Thymus (tissue), 11 donors: ENCODE data around the gene SYNE2. TPM values are rescaled to one million over a fixed set of nuclear protein-coding genes. Genes with fewer than 3 reads are reported as not detected.

Source experiments
- DNase-seq, 9 donors: peaks; one replicate each; pipeline ENCODE4 v3.0.0-alpha.2; 2013; ENCODE audit warnings: low spot score in 9 of 9, low read depth in 6 of 9, missing footprints in 1 of 9
- H3K27ac ChIP-seq, 2 donors: one replicate each; pipeline ENCODE4 v1.5.1; 2013; ENCODE audit warnings: control low read depth in 1 of 2, low read depth in 1 of 2, low read length in 1 of 2, mild to moderate bottlenecking in 1 of 2, moderate library complexity in 1 of 2
- H3K27me3 ChIP-seq, 2 donors: one replicate each; pipeline ENCODE4 v1.5.1; 2013; ENCODE audit warnings: low read length in 1 of 2; ENCODE audit not compliant: control insufficient read depth in 2 of 2, insufficient read depth in 1 of 2
- H3K36me3 ChIP-seq, 2 donors: one replicate each; pipeline ENCODE4 v1.5.1; 2013; ENCODE audit warnings: low read length in 1 of 2, mild to moderate bottlenecking in 1 of 2, moderate library complexity in 1 of 2; ENCODE audit not compliant: control insufficient read depth in 2 of 2, insufficient read depth in 2 of 2
- H3K4me1 ChIP-seq, 2 donors: one replicate each; pipeline ENCODE4 v1.5.1; 2013; ENCODE audit warnings: low read length in 2 of 2; ENCODE audit not compliant: control insufficient read depth in 2 of 2, insufficient read depth in 2 of 2
- H3K4me3 ChIP-seq, 2 donors: one replicate each; pipeline ENCODE4 v1.5.1; 2013; ENCODE audit warnings: low read length in 2 of 2, control low read depth in 1 of 2, mild to moderate bottlenecking in 1 of 2
- H3K9me3 ChIP-seq, 2 donors: one replicate each; pipeline ENCODE4 v1.5.1; 2013; ENCODE audit warnings: low read length in 1 of 2, mild to moderate bottlenecking in 1 of 2; ENCODE audit not compliant: control insufficient read depth in 2 of 2, insufficient read depth in 1 of 2
- WGBS: extraction: QIAGEN DNeasy Blood & Tissue Kit; methylation state at CpG from one replicate; pipeline ENCODE4 v1.1.7; 2013; 5-methylcytosine and 5-hydroxymethylcytosine counted together
- polyA plus RNA-seq: library from polyadenylated mRNA; stranded (reverse); fragments of 200-250 nt; gene quantifications from one replicate; pipeline ENCODE4 v1.2.3, GENCODE V29; 2013
- total RNA-seq: library from RNA; stranded (reverse); fragments of 120-200 nt; gene quantifications from one replicate; pipeline ENCODE4 v1.2.4, GENCODE V29; 2013
- donor health status: healthy.

Gene SYNE2
- total and polyA plus RNA-seq, 2 donors, result 17.0 to 52.3 TPM

GRCh38 chr14:64060648-64061096 lies 207.9 kb downstream of the SYNE2 start:
- 94% methylated on average over 5 of the region's 5 CpGs for WGBS
- peak in 4 of 9 donors; percentile 13 to 30 (median 16) for DNase-seq
- Histone ChIP-seq H3K9me3 (no peaks in the 10 kb centered on the region), H3K4me1 (peaks cover 0 to 2% of the 10 kb centered on the region in 2 donors), H3K36me3 (peaks cover 3 to 24% of the 10 kb centered on the region in 2 donors), H3K4me3 (no peak overlapping the region), H3K27ac (no peak overlapping the region), H3K27me3 (no peaks in the 10 kb centered on the region)

DNA sequence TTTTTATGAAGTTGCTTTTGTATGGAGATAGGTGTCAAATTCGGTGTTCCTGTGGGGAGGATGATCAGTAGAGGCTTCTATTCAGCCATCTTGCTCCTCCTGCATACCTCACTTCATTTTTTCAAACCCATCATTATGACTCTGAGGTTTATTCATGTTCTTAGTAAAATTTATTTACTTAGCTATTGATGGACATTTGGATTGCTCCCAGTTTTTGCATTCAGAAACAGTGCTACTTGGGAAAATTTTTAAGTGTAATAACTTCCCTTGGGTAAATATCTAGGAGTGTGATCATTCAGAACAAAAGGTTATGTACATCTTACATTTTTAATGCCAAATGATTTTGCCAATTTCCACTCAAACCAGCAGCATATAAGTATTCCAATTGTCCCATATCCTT lies 208.3 kb downstream of the SYNE2 start:
- H3K27ac ChIP-seq, result no peak overlapping the region
- H3K36me3 ChIP-seq, result peaks cover 3 to 25% of the 10 kb centered on the region in 2 donors
- DNase-seq, result no peak
- H3K9me3 ChIP-seq, result no peaks in the 10 kb centered on the region
- H3K27me3 ChIP-seq, result no peaks in the 10 kb centered on the region
- H3K4me1 ChIP-seq, result peaks cover 0 to 2% of the 10 kb centered on the region in 2 donors
- WGBS, result 87% methylated on average over 1 of the region's 1 CpG
- no peak overlapping the region for H3K4me3 ChIP-seq

GRCh38 chr14:64061706-64062105 lies 208.9 kb downstream of the SYNE2 start:
- no peak for DNase-seq
- H3K9me3 ChIP-seq, result no peaks in the 10 kb centered on the region

GRCh38 chr14:64062381-64063115 lies 209.7 kb downstream of the SYNE2 start:
- Histone ChIP-seq H3K27ac (peak overlapping the region in 1 of 2 donors; percentile 5), H3K27me3 (no peaks in the 10 kb centered on the region), H3K9me3 (no peaks in the 10 kb centered on the region), H3K4me3 (no peak overlapping the region), H3K36me3 (peaks cover 6 to 33% of the 10 kb centered on the region in 2 donors), H3K4me1 (peaks cover 0 to 2% of the 10 kb centered on the region in 2 donors)
- no peak for DNase-seq
- 94% methylated on average over 7 of the region's 7 CpGs for WGBS

More at GRCh38 chr14:64061706-64062105, 208.9 kb downstream of the SYNE2 start:
- Histone ChIP-seq H3K27me3 (no peaks in the 10 kb centered on the region), H3K27ac (no peak overlapping the region), H3K4me1 (peaks cover 0 to 2% of the 10 kb centered on the region in 2 donors), H3K4me3 (no peak overlapping the region), H3K36me3 (peaks cover 6 to 31% of the 10 kb centered on the region in 2 donors)
- WGBS, result 94% methylated on average over 1 of the region's 1 CpG

DNA sequence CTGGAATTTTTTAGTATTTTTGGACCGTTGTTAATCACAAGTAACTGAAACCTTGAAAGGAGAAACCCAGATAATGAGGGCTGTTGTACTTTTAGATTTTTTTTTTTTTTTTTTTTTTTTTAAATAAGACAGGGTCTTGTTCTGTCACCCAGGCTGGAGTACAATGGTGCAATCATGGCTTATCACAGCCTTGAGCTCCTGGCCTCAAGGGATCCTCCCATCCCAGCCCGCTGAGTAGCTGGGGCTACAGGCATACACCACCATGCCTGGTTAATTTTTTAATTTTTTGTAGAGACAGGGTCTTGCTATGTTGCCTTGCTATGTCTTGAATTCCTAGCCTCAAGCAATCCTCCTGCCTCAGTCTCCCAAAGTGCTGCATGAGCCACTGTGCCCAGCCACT lies 211.6 kb downstream of the SYNE2 start:
- H3K4me3 ChIP-seq, result no peak overlapping the region
- DNase-seq, result no peak
- no peaks in the 10 kb centered on the region for H3K9me3 ChIP-seq
- H3K36me3 ChIP-seq, result peaks cover 6 to 31% of the 10 kb centered on the region in 2 donors
- H3K4me1 ChIP-seq, result peaks cover 0 to 2% of the 10 kb centered on the region in 2 donors
- WGBS, result 100% methylated on average over 2 of the region's 2 CpGs
- H3K27ac ChIP-seq, result no peak overlapping the region
- no peaks in the 10 kb centered on the region for H3K27me3 ChIP-seq

DNA sequence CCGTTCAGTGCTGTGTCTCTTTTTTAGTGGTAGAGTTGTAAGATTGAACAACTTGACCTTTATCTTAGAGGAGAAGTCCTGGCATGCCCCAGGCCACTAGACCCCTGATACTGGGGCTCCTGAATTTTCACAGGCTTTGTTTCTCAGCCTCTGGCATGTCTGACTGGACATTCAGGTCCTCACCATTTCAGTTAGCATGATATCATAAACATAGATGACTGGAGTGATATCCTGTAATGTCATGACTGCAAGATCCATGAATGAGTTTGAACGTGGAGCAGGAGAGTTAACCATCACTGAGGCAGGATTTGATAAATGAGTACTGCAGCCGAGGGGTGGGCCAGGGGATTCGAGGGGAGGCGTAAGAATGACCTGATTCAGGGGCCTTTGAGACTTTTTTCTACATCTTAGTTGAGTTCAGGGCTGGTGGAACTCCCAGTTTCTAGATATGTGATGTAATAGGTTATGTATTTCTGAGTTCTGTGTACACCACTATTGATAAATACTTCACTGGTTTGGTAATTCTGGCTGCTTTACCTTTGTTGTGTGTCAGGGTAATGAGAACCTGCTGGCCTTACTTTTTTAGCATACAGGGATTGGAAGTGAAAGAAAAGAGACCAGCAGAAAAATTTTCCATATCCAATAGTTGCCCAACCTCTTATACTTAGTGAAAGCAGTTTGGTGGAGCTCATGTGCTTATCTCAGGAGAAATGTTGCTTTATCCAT lies 217.0 kb downstream of the SYNE2 start:
- no peak overlapping the region for H3K27ac ChIP-seq
- 95% methylated on average over 5 of the region's 5 CpGs for WGBS
- no peak for DNase-seq

GRCh38 chr14:64074961-64075612 lies 222.3 kb downstream of the SYNE2 start:
- H3K9me3 ChIP-seq, result no peaks in the 10 kb centered on the region
- H3K27me3 ChIP-seq, result no peaks in the 10 kb centered on the region
- H3K36me3 ChIP-seq, result peaks cover 14 to 26% of the 10 kb centered on the region in 2 donors
- no peak overlapping the region for H3K4me3 ChIP-seq
- 91% methylated on average over 2 of the region's 2 CpGs for WGBS
- no peak for DNase-seq
- H3K27ac ChIP-seq, result no peak overlapping the region
- no peaks in the 10 kb centered on the region for H3K4me1 ChIP-seq

More for the DNA sequence above, 217.0 kb downstream of the SYNE2 start:
- Histone ChIP-seq H3K4me3 (no peak overlapping the region), H3K36me3 (peaks cover 9 to 34% of the 10 kb centered on the region in 2 donors), H3K27me3 (no peaks in the 10 kb centered on the region), H3K4me1 (no peaks in the 10 kb centered on the region), H3K9me3 (no peaks in the 10 kb centered on the region)

DNA sequence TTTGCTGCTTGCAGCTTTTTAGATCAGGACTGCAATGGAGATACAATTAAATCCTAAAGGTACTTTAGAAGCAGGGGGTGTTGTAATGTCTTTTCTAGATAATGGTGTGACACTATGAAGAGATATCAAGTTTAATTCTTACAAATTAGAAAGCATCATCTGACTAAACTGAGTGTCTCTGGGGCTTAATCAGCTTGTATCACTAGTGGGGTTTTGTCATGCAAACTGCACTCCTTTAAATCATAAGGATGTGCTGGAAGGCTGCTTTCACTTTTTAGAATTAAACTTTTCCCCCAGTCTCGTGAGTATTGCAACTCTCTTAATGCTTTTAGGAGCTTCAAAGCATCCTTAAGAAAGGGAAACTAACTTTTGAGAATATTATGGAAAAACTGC lies 222.8 kb downstream of the SYNE2 start:
- Histone ChIP-seq H3K36me3 (peaks cover 17 to 27% of the 10 kb centered on the region in 2 donors), H3K9me3 (no peaks in the 10 kb centered on the region), H3K27me3 (no peaks in the 10 kb centered on the region), H3K27ac (no peak overlapping the region), H3K4me1 (no peaks in the 10 kb centered on the region), H3K4me3 (no peak overlapping the region)
- 96% methylated on average over 1 of the region's 1 CpG for WGBS
- DNase-seq, result no peak

GRCh38 chr14:64080452-64080851 lies 227.6 kb downstream of the SYNE2 start:
- no peaks in the 10 kb centered on the region for H3K9me3 ChIP-seq
- no peak overlapping the region for H3K4me3 ChIP-seq
- DNase-seq, result no peak
- H3K4me1 ChIP-seq, result no peaks in the 10 kb centered on the region
- H3K36me3 ChIP-seq, result peaks cover 19 to 23% of the 10 kb centered on the region in 2 donors
- WGBS, result 100% methylated on average over 2 of the region's 2 CpGs
- H3K27me3 ChIP-seq, result no peaks in the 10 kb centered on the region
- H3K27ac ChIP-seq, result no peak overlapping the region
